GM19240 (cell line): ENCODE results near the gene NACC1.

Experiments used
- DNase-seq: peaks from one replicate; pipeline ENCODE4 v3.0.0; 2011; ENCODE audit warnings: low spot score; ENCODE audit not compliant: insufficient read length

NACC1 gene

DNA sequence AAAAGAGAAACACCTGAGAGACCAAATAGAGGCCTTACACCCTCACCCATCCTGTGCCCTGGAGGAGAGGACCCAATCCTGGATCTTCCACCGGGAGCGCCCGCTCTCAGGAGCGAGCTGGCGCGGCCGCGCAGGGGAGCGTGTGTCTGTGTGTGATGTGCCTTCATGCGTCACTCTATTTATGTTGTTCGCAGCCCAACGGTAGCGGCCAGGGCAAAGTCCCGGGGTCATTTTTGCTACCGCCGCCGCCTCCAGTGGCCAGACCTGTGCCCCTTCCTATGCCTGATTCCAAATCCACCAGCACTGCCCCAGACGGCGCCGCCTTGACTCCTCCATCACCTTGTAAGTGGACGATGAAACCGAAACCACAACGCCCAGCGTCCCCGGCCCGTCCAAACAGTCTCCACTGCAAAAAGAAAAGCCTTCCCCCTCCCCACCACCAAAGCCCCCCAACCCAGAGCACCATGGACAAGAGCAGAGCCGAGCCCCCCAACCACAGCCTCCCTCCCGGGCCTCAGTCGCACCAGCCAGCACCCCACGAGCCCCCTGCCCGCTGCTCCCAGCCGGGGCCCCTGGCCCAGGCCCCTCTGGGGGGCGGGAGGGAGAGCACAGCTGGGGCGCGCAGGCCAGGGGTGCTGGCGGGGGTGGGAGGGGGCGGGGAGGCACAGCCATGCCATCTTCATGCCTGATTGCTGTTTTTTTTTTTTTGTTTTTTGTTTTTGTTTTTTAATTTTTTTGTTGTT lies 30.1 kb upstream of the NACC1 start:
- no peak for DNase-seq

DNA sequence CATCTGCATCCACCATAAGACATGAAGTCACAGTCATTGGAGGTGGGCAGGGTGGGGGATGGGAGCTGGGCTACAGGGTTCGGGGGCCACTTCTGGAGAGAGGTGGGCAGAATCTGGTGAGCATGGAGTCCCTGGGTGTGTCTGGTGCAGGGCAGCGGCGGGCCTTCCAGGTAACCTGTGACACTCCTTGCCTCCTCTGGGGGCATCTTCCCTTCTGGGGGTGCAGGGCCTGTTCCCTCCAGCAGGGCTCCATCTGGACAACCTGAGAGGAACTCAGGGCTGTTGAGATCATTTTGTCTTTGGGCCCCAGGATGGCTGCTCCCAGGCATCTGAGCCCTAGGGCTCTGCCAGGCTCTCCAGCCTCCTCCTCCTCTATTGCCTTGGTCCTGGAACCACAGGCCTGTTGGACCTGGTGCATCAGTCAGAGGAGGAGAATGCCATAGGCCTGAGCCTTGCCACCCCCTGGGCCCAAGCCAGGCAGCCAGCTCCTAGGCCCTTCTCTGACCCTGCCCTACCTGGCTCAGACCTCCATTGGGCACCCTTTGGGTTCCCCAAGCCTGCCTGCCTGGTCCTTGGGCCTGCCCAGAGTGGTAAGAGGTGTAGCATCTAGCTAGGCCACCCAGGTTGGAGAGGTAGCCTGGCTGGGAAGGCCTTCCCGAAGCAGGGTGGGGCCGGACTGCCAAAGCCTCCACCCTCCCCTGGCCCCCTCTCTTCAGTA lies 28.8 kb upstream of the NACC1 start:
- DNase-seq, result no peak

DNA sequence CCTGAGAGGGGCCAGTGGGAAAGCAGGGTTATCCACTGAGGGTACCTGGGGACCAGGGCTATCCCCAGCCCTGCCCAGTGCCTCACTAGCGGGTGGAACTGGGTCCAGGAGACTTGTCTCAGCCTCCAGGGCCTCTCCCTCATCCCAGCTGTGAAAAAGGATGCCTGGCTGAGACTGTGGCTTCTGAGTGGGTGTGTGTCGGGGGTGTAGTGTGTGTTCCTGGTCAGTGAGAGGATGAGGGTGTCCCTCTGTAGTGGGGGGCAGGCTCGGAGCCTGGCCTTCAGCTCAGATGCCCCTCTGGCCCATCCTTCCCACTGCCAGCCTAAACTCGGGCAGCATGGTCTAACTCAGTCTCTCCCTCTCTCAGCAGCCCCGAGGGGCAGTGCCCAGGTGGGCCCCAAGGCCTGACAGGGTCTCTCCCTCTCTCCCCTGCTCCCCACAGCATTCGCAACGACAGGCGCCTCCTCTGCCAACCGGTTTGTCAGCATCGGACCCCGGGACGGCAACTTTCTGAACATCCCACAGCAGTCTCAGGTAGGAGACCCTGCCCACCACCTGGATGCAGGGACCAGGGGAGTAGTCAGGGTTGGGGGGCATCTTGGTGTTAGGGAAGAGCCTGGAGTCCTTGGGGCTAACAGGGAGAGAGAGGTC lies 28.1 kb upstream of the NACC1 start:
- no peak for DNase-seq

DNA sequence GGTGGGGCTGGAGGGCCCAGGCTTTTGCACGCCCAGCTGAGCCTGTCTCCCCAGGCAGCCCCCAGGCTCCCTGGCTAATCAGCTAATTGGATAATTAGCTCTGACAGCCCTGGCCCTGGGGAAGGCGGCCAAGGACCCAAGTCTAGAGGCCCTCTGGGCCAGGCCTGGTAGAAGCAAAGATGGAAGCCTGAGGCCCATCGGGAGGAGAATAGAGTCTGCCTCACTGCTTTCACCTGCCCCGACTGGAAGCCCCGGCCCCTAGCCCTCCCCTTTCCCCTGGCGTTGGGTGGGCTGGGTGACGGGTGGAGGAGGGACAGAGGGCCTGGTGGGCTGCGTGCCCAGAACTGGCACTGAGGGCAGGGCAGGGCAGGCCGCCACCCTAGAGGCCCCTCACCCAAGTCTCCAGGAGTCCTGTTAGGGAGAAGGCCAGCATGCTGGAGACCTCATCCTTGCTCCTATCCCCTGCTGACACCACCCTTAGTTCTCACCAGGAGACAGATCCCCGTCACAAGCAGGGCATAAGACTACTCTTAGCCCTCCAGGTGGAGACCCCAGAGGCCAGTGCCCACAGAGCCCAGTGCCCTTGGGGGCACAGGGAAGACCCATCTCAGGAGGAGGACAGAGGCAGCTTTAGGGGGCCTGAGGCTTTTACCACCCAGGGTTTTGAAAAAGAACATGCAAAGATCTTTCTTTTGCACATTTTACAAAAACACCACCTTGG lies 27.4 kb upstream of the NACC1 start:
- DNase-seq, result no peak

DNA sequence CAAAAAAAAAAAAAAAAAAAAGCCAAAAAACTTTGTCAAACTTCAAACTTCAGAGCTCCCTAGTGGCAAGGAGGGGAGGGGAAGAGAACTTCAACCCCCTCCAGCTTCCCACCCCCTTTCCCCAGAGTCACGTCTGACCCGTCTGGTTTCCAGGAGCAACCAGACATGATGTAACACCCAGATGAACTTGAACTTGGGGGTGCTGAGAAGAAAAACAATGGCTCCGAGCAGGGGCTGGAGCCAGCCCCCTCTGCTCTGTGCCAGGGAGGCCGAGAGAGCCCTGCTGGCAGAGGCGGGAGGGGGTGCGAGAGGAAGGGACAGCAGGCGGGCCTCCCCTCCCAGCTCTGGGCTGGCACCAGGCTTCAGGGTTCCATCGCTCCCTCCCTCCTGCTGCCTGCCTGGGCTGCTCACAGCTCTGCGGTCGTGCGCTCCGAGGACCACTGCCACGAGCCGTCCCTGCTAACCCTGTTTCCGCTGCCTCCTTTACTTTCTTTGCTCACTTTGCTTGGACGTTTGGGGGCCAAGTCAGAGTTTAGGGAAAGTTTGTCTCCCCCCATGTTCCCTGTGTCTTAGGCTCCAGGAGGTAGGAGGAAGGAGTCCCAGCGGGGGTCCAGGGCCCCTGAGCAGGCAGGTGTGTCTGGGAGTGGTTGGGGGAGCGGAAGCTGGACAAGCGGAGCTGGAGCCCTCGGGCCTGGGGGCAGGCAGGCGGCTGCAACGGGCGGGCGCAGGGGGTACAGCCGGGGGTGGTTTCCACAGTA lies 26.5 kb upstream of the NACC1 start:
- DNase-seq, result no peak

DNA sequence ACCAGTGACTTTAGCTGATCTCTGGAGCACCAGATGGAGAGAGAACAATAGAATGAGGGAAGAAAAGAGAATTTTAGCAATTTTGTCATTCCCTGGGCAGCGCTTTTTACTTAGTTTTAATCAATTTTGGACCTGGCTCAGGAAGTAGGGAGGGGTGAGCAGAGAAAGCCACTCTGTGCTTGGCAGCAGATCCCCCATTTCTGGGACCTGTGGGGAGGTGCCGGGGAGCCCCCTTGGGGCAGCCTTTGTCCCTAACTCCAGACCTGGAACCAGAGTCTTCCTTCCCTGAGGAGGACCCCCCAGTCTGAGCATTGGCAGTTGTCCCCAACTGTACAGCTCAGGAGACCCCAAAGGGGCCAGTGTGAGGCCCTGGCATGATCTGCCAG lies 25.9 kb upstream of the NACC1 start:
- no peak for DNase-seq

GRCh38 chr19:13092606-13093235 lies 25.3 kb upstream of the NACC1 start:
- DNase-seq, result no peak

DNA sequence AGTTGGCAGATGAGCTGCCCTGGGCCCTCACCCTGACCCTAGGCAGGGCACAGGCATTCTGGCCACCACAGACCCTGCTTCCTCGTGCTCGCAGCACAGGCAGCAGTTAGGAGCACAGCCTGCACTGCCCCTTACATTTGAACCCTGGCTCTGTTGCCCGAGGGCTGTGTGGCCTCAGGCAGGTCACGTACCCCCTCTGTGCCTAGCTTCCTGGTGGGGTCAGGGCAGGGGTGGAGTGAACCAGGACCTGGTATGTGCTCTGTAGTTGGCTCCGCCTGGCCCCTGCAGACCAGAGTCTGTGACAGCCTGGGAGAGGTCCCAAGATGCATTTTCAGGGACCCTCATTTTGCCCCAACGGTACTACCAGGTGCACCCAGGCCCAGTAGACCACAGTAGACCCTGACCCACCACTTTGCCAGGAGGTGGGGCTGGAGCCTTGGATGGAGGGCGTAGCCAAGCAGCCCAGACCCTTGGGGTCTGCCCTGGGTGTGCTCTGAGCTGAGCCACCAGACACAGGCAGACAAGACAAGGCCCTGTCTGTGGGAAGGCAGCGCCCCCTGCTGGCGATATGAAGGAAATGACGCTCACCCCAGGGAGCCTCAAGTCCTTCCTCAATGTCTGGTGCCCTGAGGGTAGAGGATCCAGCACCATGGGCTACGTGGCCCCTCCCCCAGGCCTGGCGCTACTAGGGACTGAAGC lies 24.5 kb upstream of the NACC1 start:
- DNase-seq, result peak; percentile 99

DNA sequence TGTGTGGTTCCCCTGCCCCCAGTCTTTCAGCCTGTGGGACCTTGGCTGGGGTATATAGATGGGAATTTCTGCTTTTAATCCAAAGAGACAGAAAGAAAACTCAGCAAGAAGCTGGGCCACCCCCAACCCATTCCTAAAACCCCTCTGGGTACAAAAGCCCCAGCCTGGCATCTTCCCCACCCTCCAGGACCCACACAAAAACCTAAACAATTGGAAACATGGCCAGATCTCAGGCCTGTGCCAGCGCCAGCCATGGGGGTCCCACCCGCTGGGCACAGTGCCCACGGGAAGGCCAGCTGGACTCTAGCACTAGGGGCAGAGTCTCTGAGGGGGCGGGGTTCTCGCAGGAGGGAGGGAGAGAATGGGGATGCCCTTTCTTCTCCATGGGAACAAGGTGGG lies 24.0 kb upstream of the NACC1 start:
- DNase-seq, result no peak

- DNase-seq, result no peak
Observed at GRCh38 chr19:13094771-13095392, 23.2 kb upstream of the NACC1 start.

DNA sequence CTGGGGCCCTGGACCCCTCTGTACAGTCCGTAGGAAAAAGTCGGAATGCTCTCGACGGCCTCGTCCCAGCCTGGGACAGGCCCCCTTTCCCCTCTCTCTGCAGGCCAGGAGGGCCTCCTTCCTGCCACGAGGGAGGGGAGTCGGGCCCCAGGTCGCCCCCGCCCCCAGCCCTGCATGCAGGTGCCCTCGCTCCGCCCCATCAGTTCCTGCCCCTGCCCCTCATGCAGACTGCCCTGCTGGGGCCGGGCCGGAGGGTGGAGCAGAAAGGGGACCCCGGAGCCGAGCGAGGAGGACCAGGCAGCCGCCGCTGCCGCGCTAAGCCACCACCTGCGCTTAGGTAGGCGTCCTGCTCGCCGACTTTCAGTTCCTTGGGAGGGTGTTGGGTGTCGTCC lies 22.7 kb upstream of the NACC1 start:
- DNase-seq, result no peak

GRCh38 chr19:13095934-13096927 lies 21.8 kb upstream of the NACC1 start:
- DNase-seq, result no peak

- no peak for DNase-seq
Observed at GRCh38 chr19:13097033-13097462, 21.0 kb upstream of the NACC1 start.

DNA sequence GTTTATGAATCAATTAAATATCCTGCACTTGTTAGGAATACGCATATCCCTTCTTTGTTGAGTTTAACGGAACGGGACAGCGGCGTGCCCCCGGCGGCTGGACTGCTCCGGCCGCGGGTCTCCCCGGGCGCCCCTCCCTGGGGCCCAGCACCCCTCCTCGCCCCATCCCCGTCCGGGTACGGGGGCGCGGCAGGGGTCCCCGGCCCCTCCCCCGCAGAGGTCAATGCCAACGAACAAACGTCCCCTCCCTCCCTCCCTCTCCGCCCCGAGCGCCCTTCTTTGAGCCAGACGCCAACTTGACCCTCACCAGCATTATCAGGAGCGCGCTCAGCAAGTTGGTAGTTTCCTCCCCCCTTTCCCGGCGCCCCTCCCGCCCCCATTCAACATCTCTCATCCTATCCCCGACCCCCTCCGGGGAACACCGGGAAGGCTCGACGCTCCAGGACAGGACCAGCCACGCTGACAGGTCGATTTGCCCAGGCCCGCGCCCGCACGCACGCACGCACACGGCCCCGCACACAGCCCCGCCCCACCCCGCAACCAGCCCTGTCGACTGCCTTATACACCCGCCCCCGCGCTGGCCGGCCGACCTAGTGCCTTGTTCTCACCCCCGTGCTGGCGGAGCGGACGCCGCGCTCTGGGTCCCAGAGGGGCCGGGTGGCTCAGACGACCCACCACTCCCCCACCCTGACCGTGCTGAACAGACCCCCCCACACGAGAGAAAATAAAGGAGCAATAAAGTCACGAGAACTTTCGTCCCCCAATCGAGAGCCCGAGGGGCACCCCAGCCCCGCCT lies 20.4 kb upstream of the NACC1 start:
- DNase-seq, result no peak

DNA sequence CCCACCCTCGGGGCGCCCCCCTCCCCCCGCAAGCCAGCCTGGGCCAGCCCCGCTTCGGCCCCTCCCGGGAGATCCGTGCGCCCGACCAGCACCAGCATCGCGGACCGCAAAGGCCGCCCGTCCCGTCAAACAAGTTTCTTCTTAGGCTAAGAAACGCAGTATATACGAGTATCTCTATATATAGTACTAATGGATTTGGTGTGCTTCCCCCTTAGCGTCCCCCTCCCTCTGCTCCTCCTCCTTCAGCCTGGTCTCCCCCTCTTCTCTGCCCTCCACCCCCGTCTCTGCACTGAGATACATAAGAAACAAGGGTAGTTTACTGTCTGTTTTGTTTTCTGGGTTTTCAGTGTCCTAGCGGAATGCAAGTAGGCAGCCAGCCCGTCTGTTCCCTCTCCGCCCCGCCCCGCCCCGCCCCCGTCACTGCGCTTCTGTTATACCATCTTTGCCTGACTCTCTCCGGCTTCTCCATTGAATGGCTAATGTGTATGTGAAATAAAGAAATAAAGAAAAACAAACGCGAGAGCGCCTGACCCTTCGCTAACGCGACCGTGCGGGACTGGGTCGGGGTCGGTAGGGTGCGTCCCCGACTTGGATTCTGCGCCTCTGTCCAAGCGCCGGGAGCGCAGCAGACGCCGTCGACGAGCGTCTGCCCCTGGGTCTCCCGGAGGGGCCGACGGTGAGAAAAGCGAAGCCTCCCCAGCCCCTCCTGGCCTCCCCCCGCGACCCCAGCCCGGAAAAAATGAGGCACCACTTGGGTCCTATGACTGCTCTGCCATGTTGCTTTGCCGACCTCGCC lies 19.6 kb upstream of the NACC1 start:
- DNase-seq, result no peak

DNA sequence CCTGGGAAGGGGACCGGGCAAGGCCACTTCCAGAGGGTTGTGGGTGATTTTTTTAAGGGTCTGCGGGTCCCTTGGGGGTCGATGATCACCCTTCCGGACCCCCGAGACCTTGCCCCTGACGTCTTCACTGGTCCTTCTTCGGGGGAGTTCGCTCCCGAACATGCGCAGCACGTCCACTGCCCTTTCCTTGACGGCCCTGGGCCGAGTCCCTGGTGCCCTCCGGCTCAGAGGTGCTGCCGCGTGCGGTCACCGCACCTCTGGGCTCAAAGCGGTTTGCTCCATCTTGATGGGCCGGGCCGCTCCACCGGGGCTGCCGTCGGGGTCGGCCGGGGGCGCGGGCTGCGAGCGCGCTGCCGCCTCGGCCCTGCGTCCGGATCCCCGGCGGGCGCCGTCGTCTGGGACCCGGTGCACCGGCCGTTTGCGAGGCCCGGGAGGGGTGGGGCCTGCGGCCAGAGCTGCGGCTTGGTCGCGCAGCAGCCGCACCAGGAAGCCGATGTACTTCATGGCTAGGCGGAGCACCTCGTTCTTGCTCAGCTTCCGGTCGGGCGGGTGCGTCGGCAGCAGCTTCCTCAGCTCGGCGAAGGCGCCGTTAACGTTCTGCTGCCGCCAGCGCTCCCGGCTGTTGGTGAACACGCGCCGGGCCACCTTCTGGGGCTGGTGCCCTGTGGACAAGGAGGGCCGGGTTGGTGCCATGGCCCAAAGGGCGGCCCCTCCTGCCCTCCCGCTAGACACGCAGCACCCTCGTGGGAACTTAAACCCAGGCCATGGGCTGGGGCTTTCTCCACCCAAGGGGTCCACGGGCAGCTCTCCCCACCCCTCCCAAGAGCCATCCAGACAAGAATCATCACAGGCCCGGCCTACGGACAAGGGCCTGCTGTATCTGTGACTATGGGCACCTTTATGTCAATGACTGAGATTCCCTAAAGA lies 18.7 kb upstream of the NACC1 start:
- no peak for DNase-seq
